Activated T-helper 1 cell treated with anti-CD3 and anti-CD28 coated beads, Interleukin-12 subunit alpha, Interleukin-12 subunit beta, Interleukin-2, Interleukin-4 antibody, amounts not matched to agents 30 ng/mL and 10 ng/mL and 1 ng/mL, durations not matched to agents 14 hours and 24 hours and 36 hours (primary cell): Measurements from ENCODE around the gene KCND3. TPM values are rescaled to one million over a fixed set of nuclear protein-coding genes. Genes with fewer than 3 reads are reported as not detected.

Source experiments
- DNase-seq: peaks from one replicate; pipeline ENCODE4 v3.0.0; 2021; ENCODE audit warnings: low spot score
- H3K27ac Mint-ChIP-seq: one replicate; pipeline ENCODE4 v1.8.0; 2021; ENCODE audit warnings: mild to moderate bottlenecking, mixed read lengths
- H3K27me3 Mint-ChIP-seq: one replicate; pipeline ENCODE4 v1.8.0; 2022; ENCODE audit warnings: mild to moderate bottlenecking, moderate library complexity, mixed read lengths; ENCODE audit not compliant: insufficient read depth
- H3K36me3 Mint-ChIP-seq: one replicate; pipeline ENCODE4 v1.8.0; 2021; ENCODE audit warnings: low read depth, mixed read lengths
- H3K4me1 Mint-ChIP-seq: one replicate; pipeline ENCODE4 v1.8.0; 2021; ENCODE audit warnings: low read depth, mixed read lengths
- H3K4me3 Mint-ChIP-seq: one replicate; pipeline ENCODE4 v1.8.0; 2021; ENCODE audit warnings: mild to moderate bottlenecking, moderate library complexity, mixed read lengths
- H3K9me3 Mint-ChIP-seq: one replicate; pipeline ENCODE4 v1.8.0; 2021; ENCODE audit warnings: mixed read lengths
- intact Hi-C: fragments of 100-400 bp; cut with micrococcal nuclease; formaldehyde crosslinking; loops from one replicate; pipeline ENCODE4 v1.15.1; 2024
- total RNA-seq: library from RNA; stranded (reverse); gene quantifications from 2 replicates; pipeline ENCODE4 v1.2.3, GENCODE V29; 2022

The KCND3 gene
- total RNA-seq, 1 donor from 2014 or later, result not detected

DNA sequence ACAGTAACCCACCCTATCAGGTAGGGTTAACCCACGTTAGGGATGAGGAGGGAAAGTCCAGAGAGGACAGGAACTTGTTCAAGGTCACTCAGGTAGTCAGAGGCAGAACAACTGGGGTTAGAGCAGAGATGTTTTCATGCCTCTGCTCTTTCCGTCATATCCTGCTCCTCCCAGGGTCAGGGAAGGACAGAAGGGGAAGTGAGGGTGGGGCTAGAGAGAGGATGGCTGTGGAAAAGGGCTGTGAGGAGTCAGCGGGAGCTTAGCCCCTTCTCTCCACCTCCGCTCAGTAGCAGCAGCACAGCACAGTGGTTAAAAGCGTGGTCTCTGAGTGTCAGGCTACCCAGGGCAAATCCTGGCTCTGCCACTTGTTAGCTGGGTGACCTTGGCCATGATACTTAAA, 197.2 kb downstream of the KCND3 start:
- H3K4me1 Mint-ChIP-seq, result no peaks in the 10 kb centered on the region
- no peaks in the 10 kb centered on the region for H3K9me3 Mint-ChIP-seq
- H3K27ac Mint-ChIP-seq, result no peak overlapping the region
- no peaks in the 10 kb centered on the region for H3K36me3 Mint-ChIP-seq
- intact Hi-C loops, result no loop called here
- peaks cover 9% of the 10 kb centered on the region for H3K27me3 Mint-ChIP-seq
- no peak overlapping the region for H3K4me3 Mint-ChIP-seq
- no peak for DNase-seq

- Mint-ChIP-seq H3K4me3 (no peak overlapping the region), H3K36me3 (no peaks in the 10 kb centered on the region), H3K27me3 (peaks cover 9% of the 10 kb centered on the region), H3K4me1 (no peaks in the 10 kb centered on the region), H3K9me3 (no peaks in the 10 kb centered on the region), H3K27ac (no peak overlapping the region)
- intact Hi-C loops, result no loop called here
- no peak for DNase-seq
These were observed 197.7 kb downstream of the KCND3 start for GRCh38 chr1:111791776-111792175.

DNA sequence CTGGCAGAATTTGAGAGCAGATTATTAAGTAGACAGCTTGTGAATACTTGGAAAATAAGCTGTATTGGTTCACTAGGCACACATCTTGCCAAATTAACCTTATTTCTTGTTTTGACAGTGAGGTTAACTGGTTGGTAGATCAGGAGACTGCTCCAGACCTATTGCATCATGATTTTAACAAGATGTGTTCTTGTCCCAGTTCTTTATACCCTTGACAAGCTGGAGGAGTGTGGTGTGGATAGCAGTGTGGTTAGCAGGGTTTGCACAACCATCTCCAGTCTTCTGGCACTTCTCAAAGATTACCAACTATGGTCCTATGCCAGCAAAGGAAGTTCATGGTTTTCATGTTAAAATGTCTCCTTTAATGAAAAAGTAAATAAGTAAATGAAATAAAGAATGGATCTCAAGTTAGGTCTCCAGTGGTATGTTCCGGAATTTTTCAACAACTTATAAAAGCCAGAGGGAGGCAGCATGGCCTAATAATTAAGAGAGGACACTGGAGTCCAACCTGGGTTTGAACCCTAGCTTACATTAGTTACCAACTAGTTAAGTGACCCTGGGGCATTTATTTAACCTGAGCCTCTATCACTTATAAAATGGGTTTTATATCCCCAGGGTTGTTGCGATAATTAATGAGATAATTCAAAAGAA, 199.7 kb downstream of the KCND3 start:
- Mint-ChIP-seq H3K4me1 (no peaks in the 10 kb centered on the region), H3K4me3 (no peak overlapping the region), H3K27me3 (peaks cover 22% of the 10 kb centered on the region), H3K9me3 (no peaks in the 10 kb centered on the region), H3K36me3 (no peaks in the 10 kb centered on the region), H3K27ac (no peak overlapping the region)
- no peak for DNase-seq
- intact Hi-C loops, result no loop called here

DNA sequence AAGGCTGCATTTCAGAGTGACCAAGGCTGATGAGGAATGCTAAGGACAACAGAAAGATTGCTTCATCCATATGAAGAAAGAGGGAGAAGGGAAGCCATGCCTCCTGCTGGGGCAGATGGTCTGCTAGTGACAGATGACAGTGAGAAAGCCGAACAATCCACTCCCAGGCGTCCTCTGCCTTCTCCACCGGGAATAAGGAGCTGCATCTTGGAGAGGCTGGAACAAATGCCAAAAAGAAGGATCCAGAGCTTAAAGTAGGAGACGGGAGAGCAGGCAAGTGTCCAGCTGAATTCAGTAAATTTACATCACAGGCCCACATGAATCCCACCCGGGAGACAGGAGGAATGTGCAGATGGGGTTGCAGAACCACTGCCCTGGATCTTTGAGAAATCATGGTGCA, 200.3 kb downstream of the KCND3 start:
- H3K27ac Mint-ChIP-seq, result no peak overlapping the region
- no peaks in the 10 kb centered on the region for H3K9me3 Mint-ChIP-seq
- DNase-seq, result no peak
- H3K4me3 Mint-ChIP-seq, result no peak overlapping the region
- H3K4me1 Mint-ChIP-seq, result no peaks in the 10 kb centered on the region
- intact Hi-C loops, result no loop called here
- peaks cover 22% of the 10 kb centered on the region for H3K27me3 Mint-ChIP-seq
- H3K36me3 Mint-ChIP-seq, result no peaks in the 10 kb centered on the region

GRCh38 chr1:111786669-111787207, 202.7 kb downstream of the KCND3 start:
- no peaks in the 10 kb centered on the region for H3K36me3 Mint-ChIP-seq
- no peak for DNase-seq
- peaks cover 18% of the 10 kb centered on the region for H3K27me3 Mint-ChIP-seq
- no peak overlapping the region for H3K27ac Mint-ChIP-seq
- intact Hi-C loops, result no loop called here
- H3K9me3 Mint-ChIP-seq, result no peaks in the 10 kb centered on the region
- no peaks in the 10 kb centered on the region for H3K4me1 Mint-ChIP-seq
- H3K4me3 Mint-ChIP-seq, result no peak overlapping the region

DNA sequence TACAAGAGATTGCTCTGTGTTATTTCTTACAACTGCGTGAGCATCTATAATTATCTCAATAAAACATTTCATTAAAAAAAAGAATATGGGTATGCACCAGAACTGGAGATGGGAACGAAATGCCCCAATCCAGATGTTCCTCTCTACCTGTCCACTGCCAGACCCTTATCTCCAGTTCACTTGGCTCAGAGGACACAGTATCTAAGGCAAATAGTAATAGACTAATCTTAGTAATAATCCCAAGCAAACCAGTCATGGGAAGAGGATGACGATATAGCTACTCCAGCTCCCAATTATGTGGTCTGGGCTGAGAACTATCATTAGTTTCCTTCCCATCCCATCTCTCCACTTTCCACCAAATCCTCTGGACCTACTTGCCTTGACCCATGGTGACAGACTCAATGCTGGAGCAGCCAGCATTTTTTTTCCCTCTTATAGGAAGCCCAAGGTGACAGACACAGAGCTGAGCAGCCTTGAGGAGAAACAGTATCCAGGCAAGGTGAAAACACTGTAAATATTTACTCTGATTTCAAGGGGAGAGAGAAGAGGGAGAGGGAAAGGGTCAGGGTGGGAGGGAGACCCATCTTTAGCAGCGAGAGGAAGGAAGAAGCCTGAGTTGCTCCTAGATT, 205.1 kb downstream of the KCND3 start:
- DNase-seq, result no peak
- Mint-ChIP-seq H3K36me3 (no peaks in the 10 kb centered on the region), H3K9me3 (no peaks in the 10 kb centered on the region), H3K27ac (no peak overlapping the region), H3K27me3 (peaks cover 22% of the 10 kb centered on the region), H3K4me1 (no peaks in the 10 kb centered on the region), H3K4me3 (no peak overlapping the region)
- intact Hi-C loops, result no loop called here

DNA sequence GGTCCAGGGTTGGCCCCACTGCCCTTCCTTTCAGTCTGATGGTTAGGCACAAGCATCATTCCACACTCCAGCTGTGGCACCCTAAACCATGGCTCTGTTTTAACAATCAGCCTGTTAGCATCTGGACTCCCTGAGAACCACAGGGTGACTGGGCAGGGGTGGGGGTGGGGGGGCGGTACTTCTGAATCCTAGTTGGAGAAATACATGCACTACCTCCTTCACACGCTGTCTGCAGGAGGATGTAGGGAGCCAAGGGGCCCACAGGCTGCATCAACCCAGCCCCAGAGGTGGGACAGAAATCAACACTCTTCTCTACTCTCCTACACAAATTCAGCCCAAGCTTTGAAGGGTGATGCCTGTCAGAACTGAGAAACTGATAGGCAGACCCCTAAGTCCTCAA, 209.9 kb downstream of the KCND3 start:
- Mint-ChIP-seq H3K36me3 (no peaks in the 10 kb centered on the region), H3K9me3 (no peaks in the 10 kb centered on the region), H3K4me1 (no peaks in the 10 kb centered on the region), H3K27ac (no peak overlapping the region), H3K27me3 (peaks cover 11% of the 10 kb centered on the region), H3K4me3 (no peak overlapping the region)
- no peak for DNase-seq
- intact Hi-C loops, result no loop called here

- H3K4me3 Mint-ChIP-seq, result no peak overlapping the region
- peaks cover 11% of the 10 kb centered on the region for H3K27me3 Mint-ChIP-seq
- H3K36me3 Mint-ChIP-seq, result no peaks in the 10 kb centered on the region
- intact Hi-C loops, result no loop called here
- no peak for DNase-seq
- H3K9me3 Mint-ChIP-seq, result no peaks in the 10 kb centered on the region
- no peaks in the 10 kb centered on the region for H3K4me1 Mint-ChIP-seq
- no peak overlapping the region for H3K27ac Mint-ChIP-seq
These were observed 210.9 kb downstream of the KCND3 start for GRCh38 chr1:111778541-111779051.

DNA sequence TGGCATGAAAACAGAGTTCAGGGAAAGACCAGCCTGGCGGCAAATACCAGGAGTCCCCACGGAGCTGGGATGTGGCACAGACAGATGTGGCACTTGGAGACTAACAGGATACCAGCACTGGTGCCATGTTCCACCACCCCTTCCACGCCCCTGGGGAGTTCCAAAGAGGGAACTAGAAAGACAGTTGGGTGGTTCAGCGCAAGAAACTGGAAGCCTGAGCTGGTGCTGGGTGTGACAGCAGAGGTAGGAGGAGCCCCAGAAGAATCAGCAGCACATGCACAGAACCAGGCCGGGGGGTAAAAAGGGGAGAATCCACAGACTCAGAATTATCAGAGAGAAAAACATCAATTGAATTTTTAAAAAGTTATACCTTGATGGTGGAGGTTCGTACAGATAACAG, 211.4 kb downstream of the KCND3 start:
- intact Hi-C loops, result no loop called here
- no peak overlapping the region for H3K4me3 Mint-ChIP-seq
- H3K36me3 Mint-ChIP-seq, result no peaks in the 10 kb centered on the region
- no peaks in the 10 kb centered on the region for H3K9me3 Mint-ChIP-seq
- H3K27me3 Mint-ChIP-seq, result peaks cover 11% of the 10 kb centered on the region
- H3K4me1 Mint-ChIP-seq, result no peaks in the 10 kb centered on the region
- H3K27ac Mint-ChIP-seq, result no peak overlapping the region
- DNase-seq, result no peak

- H3K9me3 Mint-ChIP-seq, result no peaks in the 10 kb centered on the region
- H3K27me3 Mint-ChIP-seq, result peaks cover 11% of the 10 kb centered on the region
- no peak overlapping the region for H3K27ac Mint-ChIP-seq
- H3K4me1 Mint-ChIP-seq, result no peaks in the 10 kb centered on the region
- no peak for DNase-seq
- intact Hi-C loops, result no loop called here
- no peak overlapping the region for H3K4me3 Mint-ChIP-seq
- no peaks in the 10 kb centered on the region for H3K36me3 Mint-ChIP-seq
These were observed 212.2 kb downstream of the KCND3 start for GRCh38 chr1:111777301-111777700.

- Mint-ChIP-seq H3K27me3 (peaks cover 11% of the 10 kb centered on the region), H3K36me3 (no peaks in the 10 kb centered on the region), H3K4me3 (no peak overlapping the region), H3K9me3 (no peaks in the 10 kb centered on the region), H3K27ac (no peak overlapping the region), H3K4me1 (no peaks in the 10 kb centered on the region)
- intact Hi-C loops, result no loop called here
- no peak for DNase-seq
These were observed 212.6 kb downstream of the KCND3 start for GRCh38 chr1:111776861-111777260.

- Mint-ChIP-seq H3K27ac (no peak overlapping the region), H3K9me3 (no peaks in the 10 kb centered on the region), H3K4me3 (no peak overlapping the region), H3K36me3 (no peaks in the 10 kb centered on the region), H3K27me3 (peaks cover 8% of the 10 kb centered on the region), H3K4me1 (no peaks in the 10 kb centered on the region)
- DNase-seq, result no peak
- intact Hi-C loops, result no loop called here
These were observed 213.1 kb downstream of the KCND3 start for GRCh38 chr1:111776391-111776790.

- intact Hi-C loops, result no loop called here
- Mint-ChIP-seq H3K27ac (no peak overlapping the region), H3K27me3 (peaks cover 8% of the 10 kb centered on the region)
These were observed 213.5 kb downstream of the KCND3 start for GRCh38 chr1:111775966-111776365.

More at GRCh38 chr1:111775966-111776365, 213.5 kb downstream of the KCND3 start:
- DNase-seq, result no peak
- Mint-ChIP-seq H3K9me3 (no peaks in the 10 kb centered on the region), H3K4me1 (no peaks in the 10 kb centered on the region), H3K36me3 (peaks cover 2% of the 10 kb centered on the region), H3K4me3 (no peak overlapping the region)
